Left cardiac atrium (tissue), 2 donors: ENCODE measurements around the gene LUM. TPM values are rescaled to one million over a fixed set of nuclear protein-coding genes. Genes with fewer than 3 reads are reported as not detected.

Experiments
- total RNA-seq, 2 donors: library from RNA; stranded (reverse); fragmentation: NEBNext Ultra II Directional; extraction: Animal tissue kit (Norgen Biotek cat#: 25700); gene quantifications; one replicate each; pipeline ENCODE4 v1.2.1, GENCODE V29; 2021
- donor health status: DM: no; HTN: yes; CAD: no; lungs with severe emphysema.
- donor health status: DM: yes; HTN: yes; CAD: no.

LUM gene
- total RNA-seq, 2 donors from 2014 or later = 130 to 180 TPM

Other genes with a start within 250 kb of the LUM start
- gene CCER1, start 156.3 kb downstream of the LUM start, total RNA-seq = not detected
- not detected for gene EPYC, start 106.5 kb downstream of the LUM start, total RNA-seq
- not detected for gene KERA, start 53.5 kb downstream of the LUM start, total RNA-seq
- gene DCN, start 71.3 kb upstream of the LUM start, total RNA-seq = 1,000 to 10,000 TPM; 1,324 to 1,437 TPM